SK-N-SH (cell line): ENCODE results near the gene RGS7. TPM values are rescaled to one million over a fixed set of nuclear protein-coding genes. Genes with fewer than 3 reads are reported as not detected.

Experiments
- CTCF ChIA-PET: fragments of 300-600, 350-600 bp; formaldehyde crosslinking; extraction: SDS; loops from one replicate; lab custom pipeline; 2021; lab: Yijun Ruan, JAX
- POLR2A ChIA-PET: fragments of 350-600 bp; sonication (Branson Sonifier 250); formaldehyde crosslinking; extraction: SDS; loops from one replicate; lab custom pipeline; 2020; ENCODE audit warnings: antibody characterized with exemption, inconsistent platforms; lab: Yijun Ruan, JAX
- DNase-seq: peaks from one replicate; pipeline ENCODE4 v3.0.0; 2012
- H2AFZ ChIP-seq: fragments of 200-600 bp; sonication (generic); 2 replicates; pipeline ENCODE4 v1.8.1; 2016; ENCODE audit warnings: antibody characterized with exemption, mild to moderate bottlenecking, low read depth
- H3F3A ChIP-seq: fragments of 200-600 bp; sonication (generic); replicated peaks from 2 replicates; pipeline ENCODE3; 2016; ENCODE audit warnings: antibody characterized with exemption, mild to moderate bottlenecking; ENCODE audit not compliant: insufficient read depth
- H3K27ac ChIP-seq, 2 experiments: fragments of 200-500 bp in 1 of 2; fragments of 200-600 bp in 1 of 2; sonication (Bioruptor generic) in 1 of 2; sonication (generic), shearing (Covaris generic) in 1 of 2; 2 replicates each; pipeline versions ENCODE4 v1.5.1 to v1.6.1; 2014 to 2016; ENCODE audit warnings: low read depth in 2 of 2, inconsistent platforms in 1 of 2, low read length in 1 of 2, mild to moderate bottlenecking in 1 of 2, mixed read lengths in 1 of 2
- H3K27me3 ChIP-seq: fragments of 200-600 bp; sonication (generic), shearing (Covaris generic); 2 replicates; pipeline ENCODE4 v1.6.1; 2016; ENCODE audit warnings: mixed run types; ENCODE audit not compliant: insufficient read depth
- H3K36me3 ChIP-seq, 2 experiments: fragments of 200-500 bp in 1 of 2; fragments of 200-600 bp in 1 of 2; sonication (Bioruptor generic) in 1 of 2; sonication (generic) in 1 of 2; replicated peaks in 1 of 2; 2 replicates each; pipeline versions ENCODE3 to v1.5.1; 2014 to 2016; ENCODE audit warnings: low read length in 1 of 2, mild to moderate bottlenecking in 1 of 2; ENCODE audit not compliant: insufficient read depth in 2 of 2, control insufficient read depth in 1 of 2
- H3K4me1 ChIP-seq, 2 experiments: fragments of 200-500 bp in 1 of 2; fragments of 200-600 bp in 1 of 2; sonication (Bioruptor generic) in 1 of 2; sonication (generic), shearing (Covaris generic) in 1 of 2; 2 replicates each; pipeline versions ENCODE4 v1.5.1 to v1.6.1; 2014 to 2016; ENCODE audit warnings: low read depth in 1 of 2, low read length in 1 of 2, mixed run types in 1 of 2; ENCODE audit not compliant: insufficient read depth in 2 of 2, control insufficient read depth in 1 of 2
- H3K4me2 ChIP-seq: fragments of 200-600 bp; sonication (generic), shearing (Covaris generic); 2 replicates; pipeline ENCODE4 v1.6.1; 2017; ENCODE audit warnings: mixed run types
- H3K4me3 ChIP-seq, 2 experiments: fragments of 200-500 bp in 1 of 2; fragments of 200-600 bp in 1 of 2; sonication (Bioruptor generic) in 1 of 2; sonication (generic), shearing (Covaris generic) in 1 of 2; 2 replicates each; pipeline versions ENCODE4 v1.5.1 to v1.8.1; 2014 to 2016; ENCODE audit warnings: low read depth in 2 of 2, inconsistent platforms in 1 of 2, low read length in 1 of 2, mild to moderate bottlenecking in 1 of 2, mixed read lengths in 1 of 2, moderate library complexity in 1 of 2
- H3K79me2 ChIP-seq: fragments of 200-600 bp; sonication (generic); 2 replicates; pipeline ENCODE4 v1.8.1; 2017; ENCODE audit warnings: mild to moderate bottlenecking; ENCODE audit not compliant: insufficient read depth
- H3K9ac ChIP-seq: fragments of 200-600 bp; sonication (generic); 2 replicates; pipeline ENCODE4 v1.6.1; 2017; ENCODE audit warnings: mixed run types
- H3K9me2 ChIP-seq: fragments of 200-600 bp; sonication (generic); 2 replicates; pipeline ENCODE4 v1.6.1; 2017; ENCODE audit warnings: mixed run types
- H3K9me3 ChIP-seq: fragments of 200-600 bp; sonication (generic); 2 replicates; pipeline ENCODE4 v1.6.1; 2017; ENCODE audit warnings: mixed run types, mild to moderate bottlenecking, moderate library complexity
- H4K20me1 ChIP-seq: fragments of 200-600 bp; sonication (generic); 2 replicates; pipeline ENCODE4 v1.6.1; 2017; ENCODE audit warnings: mild to moderate bottlenecking, mixed run types; ENCODE audit not compliant: insufficient read depth
- CHD2 ChIP-seq: fragments of 150-350 bp; IDR thresholded peaks from 2 replicates; pipeline ENCODE4 v1.6.1; 2018; ENCODE audit warnings: low read length; ENCODE audit not compliant: partially characterized antibody
- CTCF ChIP-seq: fragments of 200-600 bp; sonication (generic); IDR thresholded peaks from 2 replicates; pipeline ENCODE4 v1.6.1; 2017; ENCODE audit warnings: antibody characterized with exemption, mild to moderate bottlenecking, moderate library complexity
- EP300 ChIP-seq, 2 experiments: IDR thresholded peaks; 2 replicates each; pipeline versions ENCODE4 v1.4.0 to v1.6.1; 2012; ENCODE audit warnings: borderline replicate concordance in 1 of 2, low read depth in 1 of 2, low read length in 1 of 2
- FOSL2 ChIP-seq: IDR thresholded peaks from 2 replicates; pipeline ENCODE4 v1.4.0; 2012; ENCODE audit warnings: low read depth, mild to moderate bottlenecking, moderate library complexity, borderline replicate concordance
- GATA2 ChIP-seq: sonication (generic); formaldehyde crosslinking; IDR thresholded peaks from 2 replicates; pipeline ENCODE4 v1.5.0; 2020; ENCODE audit warnings: mild to moderate bottlenecking, missing genetic modification reagents
- MEF2A ChIP-seq: IDR thresholded peaks from 2 replicates; pipeline ENCODE4 v1.4.0; 2012; ENCODE audit warnings: low read depth, borderline replicate concordance
- PBX3 ChIP-seq: IDR thresholded peaks from 2 replicates; pipeline ENCODE4; 2012
- RCOR1 ChIP-seq: fragments of 150-350 bp; IDR thresholded peaks from 2 replicates; pipeline ENCODE4 v1.6.1; 2017; ENCODE audit warnings: antibody characterized with exemption, low read length
- RFX5 ChIP-seq: IDR thresholded peaks from 2 replicates; pipeline ENCODE4 v1.6.1; 2012; ENCODE audit warnings: mild to moderate bottlenecking, improper control_type of control experiment, low read length
- SMC3 ChIP-seq: IDR thresholded peaks from 2 replicates; pipeline ENCODE4 v1.6.1; 2012; ENCODE audit warnings: low read depth, low read length, improper control_type of control experiment
- TAF1 ChIP-seq: IDR thresholded peaks from 2 replicates; pipeline ENCODE4 v1.6.1; 2012; ENCODE audit warnings: low read depth, mild to moderate bottlenecking, low read length, moderate library complexity, borderline replicate concordance
- ZBTB33 ChIP-seq: IDR thresholded peaks from 2 replicates; pipeline ENCODE4 v1.4.0; 2012; ENCODE audit warnings: low read depth, borderline replicate concordance
- WGBS: methylation state at CpG from one replicate; pipeline ENCODE4 v1.1.6; 2017; ENCODE audit warnings: low lambda C conversion rate; 5-methylcytosine and 5-hydroxymethylcytosine counted together
- polyA plus RNA-seq, 3 experiments: library from polyadenylated mRNA; depleted of rRNA; stranded (reverse); fragments of >200 nt; gene quantifications; 2 replicates each; pipeline ENCODE4 v1.2.3, GENCODE V29; 2012

Gene RGS7
- polyA plus RNA-seq, 1 of the 3 experiments (the other 2 are of a cell fraction): 0.36 TPM

GRCh38 chr1:240941701-240942370 lies 415.2 kb downstream of the RGS7 start:
- H3K27ac ChIP-seq: no peak overlapping the region
- H3K9ac ChIP-seq: no peak overlapping the region
- CTCF ChIA-PET: interaction anchor here (0.6 to 1.9 kb wide), 2 partner anchors 54 to 542 kb away, joined by 3 to 7 read pairs; no protein-coding TSS in a partner anchor
- no peak for TF ChIP-seq ZBTB33
- no peak for TF ChIP-seq GATA2 (CRISPR knock-in tag)
- TF ChIP-seq EP300 (IDR thresholded peaks at IDR 0.05; ENCODE audit: borderline replicate concordance in 1 of 2, low read depth in 1 of 2, low read length in 1 of 2): no peak
- TF ChIP-seq CTCF: no peak
- no peak for TF ChIP-seq CHD2
- TF ChIP-seq TAF1: no peak
- TF ChIP-seq SMC3: no peak
- no peak for TF ChIP-seq RFX5
- TF ChIP-seq MEF2A: no peak
- no peak for TF ChIP-seq FOSL2
- TF ChIP-seq RCOR1: no peak
- no peak for TF ChIP-seq PBX3
- no peaks in the 10 kb centered on the region for H3F3A ChIP-seq
- H3K9me3 ChIP-seq: peaks cover 10% of the 10 kb centered on the region; the same call in 1 of the 2 replicates
- no peak overlapping the region for H2AFZ ChIP-seq
- H4K20me1 ChIP-seq: no peaks in the 10 kb centered on the region
- no peak for DNase-seq
- no peaks in the 10 kb centered on the region for H3K36me3 ChIP-seq
- no peaks in the 10 kb centered on the region for H3K79me2 ChIP-seq
- no peaks in the 10 kb centered on the region for H3K9me2 ChIP-seq
- POLR2A ChIA-PET: no interaction called here
- no peaks in the 10 kb centered on the region for H3K27me3 ChIP-seq
- 52% methylated on average over 12 of the region's 12 CpGs for WGBS
- H3K4me2 ChIP-seq: no peak overlapping the region
- H3K4me3 ChIP-seq: no peak overlapping the region
- H3K4me1 ChIP-seq: no peaks in the 10 kb centered on the region; a peak in 1 of 4 replicates
